HG03060 (cell line): ENCODE measurements around the gene SLC22A31.
"Not testable (repeated sequence)": the region's sequence is repeated elsewhere in the genome, so short reads cannot be mapped to it uniquely, and the experiment has no call there.

Experiments
- ATAC-seq: cut with Tn5 transposase; IDR thresholded peaks from one replicate; pipeline ENCODE4 v1.9.1; 2021; ENCODE audit warnings: low read depth, moderate number of reproducible peaks; ENCODE audit not compliant: unreplicated experiment

The SLC22A31 gene

DNA sequence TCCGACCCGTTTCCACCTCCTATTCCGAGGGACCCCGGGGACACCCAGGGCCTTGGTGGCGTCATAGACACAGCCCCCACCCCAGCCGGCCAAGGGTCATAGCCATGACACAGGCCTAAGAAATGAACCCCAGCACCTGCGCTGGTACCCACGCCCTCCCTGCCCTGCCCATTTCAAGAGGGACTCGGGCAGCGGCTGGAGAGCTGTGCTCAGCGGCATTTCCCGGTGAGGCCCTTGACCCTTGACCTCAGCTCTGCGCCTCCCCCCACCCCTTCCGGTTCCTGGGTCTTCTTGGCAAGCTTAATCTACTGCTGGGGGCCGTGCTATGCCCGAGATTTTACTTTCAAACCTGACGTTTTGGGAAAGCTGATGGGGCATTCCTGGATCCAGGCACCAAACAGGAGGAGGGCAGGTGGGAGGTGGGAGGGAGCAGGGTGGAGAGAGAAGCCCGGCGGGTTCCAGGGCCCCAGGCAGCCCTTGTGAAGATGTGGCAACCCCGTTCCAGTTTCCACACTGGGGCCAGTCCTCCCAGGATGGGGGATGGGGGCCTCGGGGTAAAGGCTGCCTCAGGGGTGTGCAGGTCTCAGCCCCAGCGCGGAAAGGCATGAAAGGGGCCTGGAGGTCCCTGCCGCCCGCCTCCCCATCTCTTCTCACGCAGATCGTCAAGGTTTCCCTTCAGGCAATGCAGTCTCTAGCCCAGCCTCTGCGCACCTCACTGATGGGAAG is at the start of gene SLC22A31:
Gene SLC22A31, minus strand, starts transcription at position 414 of the 726 bp plus-strand sequence. Its CDS starts 36 bp downstream, at position 378.
- ATAC-seq: no peak

DNA sequence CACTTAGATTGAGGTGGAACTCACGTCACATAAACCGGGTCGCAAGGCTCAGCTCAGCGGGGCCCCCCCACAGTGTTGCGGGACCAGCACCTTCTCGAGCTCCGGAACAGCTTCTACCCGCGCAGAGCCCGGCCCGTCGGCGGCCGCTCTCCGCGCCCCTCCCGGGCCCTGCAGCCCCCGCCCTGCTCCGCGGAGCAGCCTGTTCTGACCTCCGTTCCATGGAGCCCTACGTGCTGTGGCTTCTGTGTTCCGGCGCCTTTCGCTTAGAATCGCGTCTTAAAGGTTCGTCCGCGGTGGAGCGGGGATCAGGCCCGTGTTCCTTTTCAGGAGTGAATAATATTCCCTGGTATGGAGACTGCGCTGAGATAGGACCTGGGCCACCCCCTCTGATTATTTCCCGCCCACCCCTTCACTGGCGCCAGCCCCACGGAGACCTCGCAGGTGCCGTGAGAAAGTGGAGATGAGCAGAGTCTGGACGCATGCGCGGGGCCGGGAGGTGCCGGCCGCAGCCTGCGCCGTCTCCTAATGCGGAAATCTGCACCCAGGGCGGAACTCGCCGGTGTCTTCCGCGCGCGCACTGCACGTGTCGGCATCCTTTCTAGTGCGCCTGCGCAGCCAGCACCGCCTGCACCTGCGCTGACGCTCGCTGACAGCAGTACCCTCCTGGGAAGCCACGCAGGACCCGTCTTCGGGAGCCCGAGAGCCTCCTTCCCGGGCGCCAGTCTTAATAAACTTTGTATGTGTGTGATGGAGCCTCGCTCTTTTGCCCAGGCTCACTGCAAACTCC is 48.1 kb upstream of the SLC22A31 start:
- ATAC-seq: no peak

DNA sequence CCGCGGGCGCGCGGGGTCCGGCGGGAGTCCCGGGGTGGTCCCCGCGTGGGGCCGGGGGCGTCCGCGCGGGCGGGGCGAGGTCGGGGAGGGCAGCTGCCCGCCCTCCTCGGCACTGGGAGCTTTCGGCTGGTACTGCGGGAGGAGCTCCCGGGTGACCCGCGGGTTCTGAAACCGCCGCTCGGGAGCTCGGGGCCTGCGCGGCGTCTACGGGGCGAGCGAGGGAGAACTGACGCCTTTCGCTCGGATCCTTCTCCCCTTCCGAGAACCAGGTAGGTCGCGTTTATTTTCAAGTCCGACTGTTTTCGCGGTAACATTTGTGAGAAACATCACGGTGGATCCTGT is 47.4 kb upstream of the SLC22A31 start:
- not testable (repeated sequence) for ATAC-seq

DNA sequence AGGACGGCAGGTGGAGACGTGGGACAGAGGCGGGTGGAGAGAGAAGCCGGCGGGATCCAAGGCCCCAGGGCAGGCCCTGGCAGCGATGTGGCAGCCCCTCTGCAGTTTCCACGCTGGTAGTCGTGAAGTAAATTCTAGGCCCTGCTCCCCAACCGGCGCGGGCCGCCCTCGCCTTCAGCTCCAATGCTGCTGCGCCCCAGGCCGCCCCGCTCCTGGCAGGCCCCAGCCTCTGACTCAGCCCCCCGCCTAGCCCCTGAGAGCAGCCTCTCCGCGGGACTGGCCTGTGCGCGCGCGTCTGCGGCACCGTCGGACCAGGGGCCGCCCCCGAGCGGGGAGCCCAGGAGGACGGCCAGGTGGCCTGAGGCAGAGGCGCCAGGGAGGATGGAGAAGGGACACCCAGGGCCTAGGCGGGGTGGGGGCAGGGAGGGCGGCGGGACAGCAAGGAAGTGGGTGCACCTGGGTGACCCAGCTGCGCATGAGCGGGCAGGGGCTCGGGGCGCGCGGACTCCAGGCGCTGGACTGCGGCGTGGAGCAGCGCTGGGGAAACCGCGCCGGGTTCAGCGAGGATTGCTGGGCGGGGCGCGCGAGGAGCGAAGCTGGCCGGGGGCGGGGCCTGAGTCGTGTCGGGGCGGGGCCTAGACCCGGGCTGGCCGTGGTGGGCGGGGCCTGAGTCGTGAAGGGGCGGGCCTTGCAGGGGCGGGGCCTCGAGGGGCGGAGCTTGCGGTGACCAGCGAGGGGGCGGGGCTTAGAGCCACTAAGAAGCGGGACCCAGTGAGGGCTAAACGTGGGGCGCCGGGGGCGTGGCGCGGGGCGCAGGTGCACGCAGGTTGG is 46.8 kb upstream of the SLC22A31 start:
- no peak for ATAC-seq

GRCh38 chr16:89246383-89246902 is 46.1 kb upstream of the SLC22A31 start:
- no peak for ATAC-seq

- no peak for ATAC-seq
Observed at GRCh38 chr16:89244754-89245153, 44.4 kb upstream of the SLC22A31 start.

DNA sequence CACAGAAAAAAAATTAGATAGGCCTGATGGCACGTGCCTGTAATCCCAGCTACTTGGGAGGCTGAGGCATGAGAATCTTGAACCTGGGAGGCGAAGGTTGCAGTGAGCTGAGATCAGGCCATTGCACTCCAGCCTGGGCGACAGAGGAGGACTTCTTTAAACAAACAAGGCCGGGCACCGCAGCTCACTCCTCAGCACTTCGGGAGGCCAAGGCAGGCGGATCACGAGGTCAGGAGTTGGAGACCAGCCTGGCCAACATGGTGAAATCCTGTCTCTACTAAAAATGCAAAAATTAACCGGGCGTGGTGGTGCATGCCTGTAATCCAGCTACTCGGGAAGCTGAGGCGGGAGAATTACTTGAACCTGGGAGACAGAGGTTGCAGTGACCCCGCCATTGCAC is 43.9 kb upstream of the SLC22A31 start:
- ATAC-seq: not testable (repeated sequence)

DNA sequence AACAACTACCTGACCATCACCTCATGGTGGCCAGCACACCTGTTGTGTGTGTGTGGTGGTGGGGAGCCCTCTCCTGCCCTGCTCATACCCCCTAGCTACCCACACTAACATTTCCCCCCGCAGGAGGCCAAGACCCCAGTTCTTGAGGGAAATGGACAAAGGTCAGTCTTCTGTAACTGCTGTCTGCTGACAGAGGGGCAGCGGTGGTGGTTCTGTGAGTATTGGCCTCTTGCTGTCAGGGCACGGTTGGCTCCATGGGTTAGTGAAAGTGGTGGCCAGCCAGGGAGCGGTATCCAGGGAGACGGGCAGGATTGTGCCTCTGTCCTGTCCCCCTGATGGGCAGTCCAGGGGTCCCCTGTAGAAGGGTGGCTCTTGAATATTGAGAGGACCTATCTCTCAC is 43.3 kb upstream of the SLC22A31 start:
- no peak for ATAC-seq

GRCh38 chr16:89242795-89243200 is 42.5 kb upstream of the SLC22A31 start:
- no peak for ATAC-seq

- no peak for ATAC-seq
Observed at GRCh38 chr16:89241187-89242007, 41.1 kb upstream of the SLC22A31 start.

DNA sequence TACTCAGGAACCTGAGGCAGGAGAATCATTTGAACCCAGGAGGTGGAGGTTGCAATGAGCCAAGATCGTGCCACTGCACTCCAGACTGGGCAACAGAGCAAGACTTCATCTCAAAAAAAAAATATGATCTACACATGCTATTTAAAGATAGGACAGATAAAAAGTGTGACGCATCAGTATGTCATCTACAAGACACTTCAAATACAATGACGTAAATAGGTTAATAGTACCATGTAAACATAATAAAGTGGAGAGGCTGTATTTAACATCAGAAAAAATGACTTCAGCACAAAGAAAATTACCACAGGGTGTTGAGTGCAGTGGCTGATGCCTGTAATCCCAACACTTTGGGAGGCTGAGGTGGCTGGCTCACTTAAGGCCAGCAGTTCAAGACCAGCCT is 37.4 kb upstream of the SLC22A31 start:
- ATAC-seq: no peak

DNA sequence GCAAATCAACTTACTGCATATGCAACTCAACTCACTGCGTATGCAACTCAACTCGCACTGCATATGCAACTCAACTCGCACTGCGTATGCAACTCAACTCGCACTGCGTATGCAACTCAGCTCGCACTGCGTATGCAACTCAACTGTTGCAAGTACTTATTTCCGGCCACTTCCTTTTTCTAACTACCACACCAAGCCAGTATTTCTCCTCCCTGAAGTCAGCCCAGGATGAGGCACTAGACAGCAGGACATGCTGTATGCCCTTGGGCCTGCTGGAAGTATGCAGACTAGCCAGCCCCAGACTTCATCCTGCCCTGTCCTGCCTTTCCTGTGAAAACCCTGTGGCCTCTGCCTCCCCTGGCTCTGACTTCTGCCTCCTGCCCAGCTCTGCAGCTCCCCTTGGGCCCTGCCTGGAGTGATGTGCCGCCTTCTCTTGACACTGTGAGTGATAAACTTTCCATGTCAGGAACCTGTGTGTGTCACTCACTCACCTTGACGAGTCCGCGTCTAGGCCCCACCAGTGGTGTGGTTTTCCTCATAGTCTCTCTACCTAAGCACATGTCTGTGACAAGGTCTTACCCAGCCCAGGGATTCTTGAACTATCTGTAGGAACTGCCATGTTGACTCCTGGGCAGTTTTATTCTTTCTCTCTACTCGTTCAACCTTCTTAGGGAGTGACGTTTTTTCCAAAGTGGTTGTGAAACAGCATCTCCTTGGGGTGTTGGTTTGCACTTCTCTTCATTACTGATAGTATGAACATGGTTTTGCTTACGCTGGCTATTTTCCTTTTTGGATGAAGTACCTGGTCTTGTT is 33.5 kb upstream of the SLC22A31 start:
- ATAC-seq: no peak

DNA sequence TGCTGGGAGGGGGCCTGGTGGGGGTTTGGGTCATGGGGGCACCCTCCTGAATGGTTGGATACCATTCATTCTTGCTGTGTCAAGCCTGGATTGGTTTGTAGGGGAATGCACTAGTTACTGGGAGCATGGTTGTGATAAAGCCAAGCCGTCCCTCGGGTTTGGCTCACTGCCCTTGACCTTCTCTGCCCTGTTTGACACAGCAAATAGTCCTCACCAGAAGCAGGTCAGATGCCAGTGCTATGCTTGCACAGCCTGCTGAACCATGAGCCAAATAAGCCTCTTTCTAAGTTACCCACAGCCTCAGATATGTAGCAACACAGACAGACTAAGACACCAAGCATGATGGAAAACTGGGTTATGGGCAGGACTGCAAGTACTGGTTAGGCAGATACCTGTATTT is 31.8 kb upstream of the SLC22A31 start:
- ATAC-seq: no peak

- ATAC-seq: no peak
Observed at GRCh38 chr16:89230255-89230654, 29.9 kb upstream of the SLC22A31 start.

- ATAC-seq: no peak
Observed at GRCh38 chr16:89224665-89225064, 24.3 kb upstream of the SLC22A31 start.

DNA sequence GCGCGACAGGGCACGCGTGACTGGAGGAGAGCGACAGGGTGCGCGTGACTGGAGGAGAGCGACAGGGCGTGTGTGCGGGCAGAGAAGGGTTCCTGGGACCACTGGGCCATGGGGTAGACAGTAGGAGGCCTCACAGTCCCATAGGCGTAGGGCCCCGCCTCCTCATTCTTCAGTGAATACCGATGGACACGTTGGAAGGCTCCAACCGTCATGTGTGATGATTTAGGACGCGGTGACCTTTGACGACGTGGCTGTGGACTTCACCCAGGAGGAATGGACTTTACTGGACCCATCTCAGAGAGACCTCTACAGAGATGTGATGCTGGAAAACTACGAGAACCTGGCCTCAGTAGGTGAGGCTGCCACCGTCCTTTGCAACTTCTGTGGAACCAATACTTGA is 22.6 kb upstream of the SLC22A31 start:
- no peak for ATAC-seq

DNA sequence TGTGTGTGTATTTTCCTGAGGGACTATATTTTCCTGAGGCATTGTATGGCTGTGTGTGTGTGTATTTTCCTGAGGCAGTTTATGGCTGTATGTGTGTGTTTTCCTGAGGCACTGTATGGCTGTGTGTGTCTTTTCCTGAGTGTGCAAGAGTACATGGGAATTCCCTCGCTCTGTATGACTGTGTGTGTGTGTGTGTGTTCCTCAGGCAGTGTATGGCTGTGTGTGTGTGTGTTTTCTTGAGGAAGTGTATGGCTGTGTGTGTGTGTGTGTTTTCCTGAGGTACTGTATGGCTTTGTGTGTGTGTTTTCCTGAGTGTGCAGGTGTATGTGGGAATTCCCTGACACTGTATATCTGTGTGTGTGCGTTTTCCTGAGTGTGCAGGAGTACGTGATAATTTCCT is 21.3 kb upstream of the SLC22A31 start:
- ATAC-seq: no peak

GRCh38 chr16:89219365-89219764 is 19.0 kb upstream of the SLC22A31 start:
- ATAC-seq: no peak
